TTC549 (cell line): ENCODE results near the gene NUS1.
"Not testable (repeated sequence)": the region's sequence is repeated elsewhere in the genome, so short reads cannot be mapped to it uniquely, and the experiment has no call there.

Source experiments
- FAIRE-seq: peaks from 2 replicates; lab custom pipeline; 2012; peaks lifted over from hg19 to GRCh38; lab: Jason Lieb, UNC

The NUS1 gene

DNA sequence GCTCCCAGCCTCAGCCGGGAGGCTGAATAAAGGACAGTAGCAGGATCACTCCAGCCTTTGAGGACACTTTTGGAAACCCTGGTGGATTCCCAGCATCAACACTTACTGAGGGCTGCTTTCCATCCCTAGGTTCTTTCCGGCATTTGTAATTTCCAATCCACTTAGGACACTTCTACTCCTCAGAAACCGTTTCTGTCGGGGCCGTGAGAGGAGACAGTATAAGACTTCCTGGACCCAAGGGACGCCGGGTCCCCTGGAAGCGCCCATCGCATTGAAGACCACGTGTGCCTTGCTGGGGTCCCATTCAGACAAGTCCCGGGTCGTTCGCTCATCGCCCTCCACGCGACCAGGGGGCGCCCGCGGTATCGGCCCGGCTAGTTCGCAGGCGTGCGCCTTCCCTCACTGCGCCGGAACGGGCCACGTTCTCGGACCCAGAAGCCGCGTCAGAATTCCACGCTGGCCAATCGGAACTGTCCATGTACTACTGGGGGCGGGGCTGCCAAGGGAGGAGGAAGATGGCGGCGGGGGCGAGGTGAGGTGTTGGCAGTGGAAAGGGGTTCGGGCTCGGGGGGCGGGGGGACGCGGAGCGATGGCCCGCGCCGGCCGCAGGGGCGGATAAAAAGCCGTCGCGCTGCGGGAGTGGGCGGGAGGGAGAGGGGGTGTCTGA, at the start of gene NUS1:
TSS of gene NUS1 (plus strand) at position 479 of the 667 bp plus-strand sequence. CDS start 202 bp downstream, outside the sequence.
- peak; percentile 11 for FAIRE-seq

DNA sequence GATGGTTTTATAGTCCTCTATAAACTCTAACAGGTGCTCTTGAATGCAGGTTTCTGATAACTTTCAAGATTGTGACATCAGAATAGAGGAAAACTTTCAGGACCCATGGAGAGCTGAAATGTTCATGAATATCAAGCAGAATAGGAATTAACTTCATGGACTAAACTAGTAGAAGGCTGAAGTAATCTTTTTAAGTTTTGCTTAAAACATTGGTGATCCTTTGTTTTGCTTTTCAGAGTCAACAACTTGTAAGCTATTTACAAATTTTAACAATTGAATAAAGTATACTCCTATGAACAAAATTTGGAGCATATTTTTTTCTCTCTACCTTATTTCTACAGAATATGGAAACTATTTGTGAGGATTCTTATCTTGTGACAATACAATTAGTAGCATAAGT, 47.7 kb upstream of the NUS1 start:
- FAIRE-seq: no peak

DNA sequence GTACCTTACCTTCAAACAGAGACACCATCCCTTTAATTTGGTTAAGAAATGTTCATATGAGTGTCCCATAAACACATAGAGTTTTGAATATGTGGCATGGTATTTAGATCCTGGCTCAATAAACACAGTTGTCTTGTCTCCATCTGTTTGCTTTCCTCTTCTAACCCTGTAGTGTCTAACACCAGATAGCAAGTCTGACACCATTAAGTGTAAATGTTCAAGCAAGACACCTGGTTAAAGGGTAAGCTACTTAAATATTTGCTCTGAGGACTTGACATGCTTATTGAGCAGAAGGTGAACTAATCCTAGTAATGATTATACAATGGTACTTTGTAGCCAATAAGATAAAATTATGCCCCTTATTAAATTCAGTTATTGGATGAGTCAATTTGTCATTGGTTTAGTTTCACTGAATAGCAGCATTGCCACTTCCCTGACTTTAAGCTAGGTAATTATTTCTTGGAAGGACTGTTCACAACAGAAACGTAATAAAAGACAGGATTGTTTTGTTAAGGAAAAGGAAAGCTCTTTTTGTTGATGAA, 46.1 kb upstream of the NUS1 start:
- FAIRE-seq: no peak

DNA sequence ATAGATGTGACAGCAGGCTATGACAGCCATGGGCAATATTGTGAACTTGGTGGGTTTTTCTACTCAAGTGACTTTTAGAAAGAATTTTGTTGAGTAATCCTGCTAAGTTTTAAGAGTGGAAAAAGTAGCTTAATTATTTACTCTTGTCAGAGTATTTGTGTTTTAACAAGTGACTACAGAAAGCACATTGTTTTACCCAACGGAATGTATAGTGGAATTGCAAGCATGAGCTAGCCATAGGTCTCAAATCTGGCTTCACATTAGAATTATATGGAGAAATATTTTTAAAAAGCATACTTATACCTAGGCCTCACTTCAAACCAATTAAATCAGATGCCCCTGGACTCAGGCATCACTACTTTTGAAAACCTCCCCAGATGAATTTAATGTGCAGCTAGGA, 37.5 kb upstream of the NUS1 start:
- FAIRE-seq: no peak

DNA sequence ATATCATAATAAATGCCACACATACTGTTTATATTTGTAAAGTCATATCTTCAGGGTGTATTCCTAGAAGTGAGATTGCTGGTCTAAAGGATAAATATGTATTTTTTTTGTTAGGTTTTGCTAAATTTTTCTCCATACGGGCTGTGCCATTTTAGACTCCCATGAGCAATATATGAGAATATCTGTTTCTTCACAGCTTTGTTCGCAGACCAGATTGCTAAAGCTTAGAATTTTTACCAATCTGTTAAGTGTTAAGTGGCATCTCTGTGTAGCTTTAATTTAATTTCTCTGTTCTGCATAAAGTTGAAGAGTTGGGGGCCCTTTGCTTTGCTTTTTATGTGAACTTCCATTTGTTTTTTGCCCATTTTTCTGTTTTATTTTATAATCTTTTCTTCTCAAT, 32.3 kb upstream of the NUS1 start:
- no peak for FAIRE-seq

DNA sequence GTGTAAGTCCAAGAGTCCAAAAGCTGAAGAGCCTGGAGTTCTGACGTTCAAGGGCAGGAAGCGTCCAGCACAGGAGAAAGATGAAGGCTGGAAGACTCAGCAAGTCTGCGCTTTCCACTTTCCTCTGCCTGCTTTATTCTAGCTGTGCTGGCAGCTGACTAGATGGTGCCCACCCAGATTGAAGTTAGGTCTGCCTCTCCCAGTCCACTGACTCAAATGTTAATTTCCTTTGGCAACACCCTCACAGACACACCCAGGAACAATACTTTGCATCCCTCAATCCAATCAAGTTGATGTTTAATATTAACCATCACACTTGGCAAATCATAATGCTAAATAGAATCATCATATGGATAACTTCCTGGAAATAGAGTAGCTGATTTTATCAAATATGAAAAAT, 23.3 kb upstream of the NUS1 start:
- not testable (repeated sequence) for FAIRE-seq

DNA sequence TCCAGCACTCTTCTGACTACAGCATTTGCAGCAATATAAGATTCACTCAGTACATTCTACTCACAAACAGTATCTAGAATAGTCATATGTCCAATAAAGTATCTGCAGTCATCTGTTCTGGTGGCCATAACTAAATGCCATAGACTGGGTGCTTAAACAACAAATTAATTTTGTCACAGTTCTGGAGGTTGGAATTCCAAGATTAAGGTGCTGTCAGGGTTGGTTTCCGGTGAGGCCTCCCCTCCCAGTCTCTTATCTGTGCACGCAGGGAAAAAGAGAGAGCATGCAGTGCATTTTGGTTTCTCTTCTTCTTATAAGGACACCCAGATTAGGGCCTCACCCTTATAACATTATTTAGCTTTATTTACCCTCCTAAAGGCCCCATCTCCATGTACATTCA, 21.3 kb upstream of the NUS1 start:
- no peak for FAIRE-seq

DNA sequence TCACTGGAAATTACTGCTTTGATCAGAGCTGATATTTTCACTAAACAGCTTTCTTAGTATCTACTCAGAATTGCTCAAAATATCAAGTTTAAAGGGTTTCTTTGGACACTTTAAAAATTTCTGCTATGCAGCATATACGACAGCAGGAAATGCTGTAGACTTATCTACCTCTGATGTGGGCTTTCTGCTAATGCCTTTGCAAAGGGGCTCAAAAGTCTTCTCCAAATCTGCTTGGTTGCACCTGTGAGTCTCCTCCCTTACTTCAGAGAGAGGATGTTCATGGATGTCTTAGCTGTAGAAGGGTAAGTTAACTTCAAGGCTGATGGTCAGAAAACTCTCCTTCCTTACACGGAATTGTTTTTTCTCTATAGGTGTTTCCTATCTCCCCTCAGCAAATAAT, 19.9 kb upstream of the NUS1 start:
- no peak for FAIRE-seq

DNA sequence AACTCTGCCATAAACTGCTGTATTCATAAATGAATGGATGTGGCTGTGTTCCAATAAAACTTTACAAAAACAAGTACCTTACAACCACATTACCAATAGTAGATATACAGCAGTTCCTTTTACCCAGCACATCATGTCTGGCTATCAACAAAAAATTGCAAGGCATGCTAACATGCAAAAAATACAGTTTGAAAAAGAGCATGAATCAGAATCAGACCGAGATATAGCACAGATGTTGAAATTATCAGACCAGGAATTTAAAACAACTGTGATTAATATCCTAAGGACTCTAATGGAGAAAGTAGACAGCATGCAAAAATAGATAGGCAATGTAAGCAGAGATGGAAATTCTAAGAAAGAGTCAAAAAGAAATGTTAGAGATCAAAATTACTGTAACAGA, 8.4 kb upstream of the NUS1 start:
- FAIRE-seq: no peak

DNA sequence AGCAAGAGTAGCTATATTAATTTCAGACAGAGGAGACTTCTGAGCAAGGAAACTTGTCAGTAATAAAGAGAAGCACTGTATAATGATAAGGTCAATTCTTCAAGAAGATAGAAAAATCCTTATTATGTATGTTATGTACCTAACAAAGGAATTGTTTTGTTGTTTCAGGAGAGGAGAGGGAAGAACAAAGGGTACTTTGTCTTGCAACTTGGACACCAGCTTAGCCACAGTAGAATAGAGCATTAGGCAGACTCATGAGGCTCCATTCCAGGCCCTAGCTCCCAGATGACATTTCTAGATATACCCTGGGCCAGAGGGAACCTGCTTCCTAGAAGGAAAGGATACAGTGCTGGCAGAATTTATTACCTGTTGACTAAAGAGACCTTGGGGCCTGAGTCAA, 6.5 kb upstream of the NUS1 start:
- no peak for FAIRE-seq

DNA sequence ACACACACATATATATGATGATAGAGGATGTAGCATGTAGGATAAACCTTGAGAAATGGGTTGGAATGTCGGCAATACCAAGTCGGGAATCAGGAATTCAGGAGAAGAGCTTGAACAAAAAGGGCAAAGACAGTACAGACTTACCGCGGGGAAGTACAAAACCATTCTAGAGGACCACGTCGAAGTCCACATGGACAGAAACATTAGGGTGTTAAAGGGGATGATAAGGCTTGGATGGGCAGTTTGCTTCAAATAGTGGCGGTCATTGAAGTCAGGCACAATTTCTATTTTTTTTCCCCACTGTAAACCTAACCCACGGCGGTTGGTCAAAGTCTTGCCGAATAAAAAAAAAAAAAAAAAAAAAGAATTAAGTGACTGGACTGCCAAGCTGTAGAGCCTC, 766 bp upstream of the NUS1 start:
- no peak for FAIRE-seq

DNA sequence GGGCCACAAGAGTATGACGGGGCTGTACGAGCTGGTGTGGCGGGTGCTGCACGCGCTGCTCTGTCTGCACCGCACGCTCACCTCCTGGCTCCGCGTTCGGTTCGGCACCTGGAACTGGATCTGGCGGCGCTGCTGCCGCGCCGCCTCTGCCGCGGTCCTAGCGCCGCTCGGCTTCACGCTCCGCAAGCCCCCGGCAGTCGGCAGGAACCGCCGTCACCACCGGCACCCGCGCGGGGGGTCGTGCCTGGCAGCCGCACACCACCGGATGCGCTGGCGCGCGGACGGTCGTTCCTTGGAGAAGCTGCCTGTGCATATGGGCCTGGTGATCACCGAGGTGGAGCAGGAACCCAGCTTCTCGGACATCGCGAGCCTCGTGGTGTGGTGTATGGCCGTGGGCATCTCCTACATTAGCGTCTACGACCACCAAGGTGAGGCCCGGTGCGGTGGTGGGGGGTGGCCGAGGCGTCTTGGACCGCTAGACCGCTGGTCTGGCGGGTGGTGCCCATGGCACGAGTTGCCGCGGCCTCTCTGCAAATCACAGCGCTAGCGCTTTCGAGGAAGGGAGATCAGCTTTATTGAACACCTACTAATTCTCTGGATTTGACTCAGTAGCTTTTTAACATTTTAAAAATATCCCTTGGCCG, 511 bp downstream of the NUS1 start:
- FAIRE-seq: not testable (repeated sequence)

DNA sequence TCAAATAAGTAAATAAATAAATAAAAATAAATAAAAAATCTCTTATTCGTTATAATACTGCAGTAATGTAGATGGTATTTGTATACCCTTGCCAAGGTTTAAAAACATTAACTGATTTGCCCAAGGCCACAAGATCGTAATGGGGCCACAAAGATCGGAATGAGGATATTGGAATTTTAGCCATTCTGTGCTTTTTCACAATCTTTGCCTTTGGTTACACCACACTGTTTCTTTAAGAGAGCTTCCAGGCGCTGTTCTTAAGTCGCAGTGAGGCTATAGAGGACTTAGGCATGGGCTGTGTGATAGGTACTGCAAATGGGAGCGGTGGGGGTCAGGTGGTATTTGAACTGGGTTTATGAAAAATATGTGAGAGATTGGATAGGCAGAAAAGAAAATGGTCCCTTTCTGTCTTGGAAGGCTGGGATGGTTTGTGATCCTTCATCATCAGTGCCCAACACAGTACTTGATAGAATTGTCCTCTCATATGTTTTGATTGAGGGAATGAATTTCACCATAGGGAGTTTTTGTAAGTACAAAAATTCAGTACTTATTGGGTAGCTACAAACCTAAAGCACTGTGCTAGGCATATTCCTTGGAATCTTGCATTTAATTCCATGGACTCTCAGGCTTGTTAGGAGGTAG, 1.4 kb downstream of the NUS1 start:
- FAIRE-seq: no peak

DNA sequence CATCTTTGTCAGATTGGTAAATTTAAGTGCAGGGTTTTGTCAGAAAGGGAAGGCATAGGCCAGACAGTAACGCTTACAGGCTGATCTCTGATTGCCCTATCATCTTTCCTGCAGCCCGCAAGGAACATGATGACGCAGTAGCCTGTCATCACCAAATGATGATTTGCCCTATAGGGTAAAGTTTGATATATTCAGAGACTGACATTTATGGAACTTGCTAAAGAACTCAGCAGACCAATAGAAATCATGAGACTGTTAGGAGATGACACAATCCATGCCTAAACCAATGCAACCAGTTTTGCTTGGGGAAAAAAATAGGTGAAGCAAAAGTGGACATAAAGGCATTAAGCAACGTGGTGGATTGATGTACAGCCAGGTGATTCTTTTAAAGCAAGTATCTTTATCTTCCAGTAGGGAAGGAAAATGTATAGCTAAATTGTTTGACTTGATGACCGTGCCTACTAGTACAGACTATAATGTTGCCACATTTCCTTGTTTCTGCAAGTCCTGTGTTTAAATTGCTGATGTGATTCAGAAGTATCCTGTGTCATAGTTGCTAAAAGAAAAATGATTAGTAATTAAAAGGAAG, 2.4 kb downstream of the NUS1 start:
- no peak for FAIRE-seq

DNA sequence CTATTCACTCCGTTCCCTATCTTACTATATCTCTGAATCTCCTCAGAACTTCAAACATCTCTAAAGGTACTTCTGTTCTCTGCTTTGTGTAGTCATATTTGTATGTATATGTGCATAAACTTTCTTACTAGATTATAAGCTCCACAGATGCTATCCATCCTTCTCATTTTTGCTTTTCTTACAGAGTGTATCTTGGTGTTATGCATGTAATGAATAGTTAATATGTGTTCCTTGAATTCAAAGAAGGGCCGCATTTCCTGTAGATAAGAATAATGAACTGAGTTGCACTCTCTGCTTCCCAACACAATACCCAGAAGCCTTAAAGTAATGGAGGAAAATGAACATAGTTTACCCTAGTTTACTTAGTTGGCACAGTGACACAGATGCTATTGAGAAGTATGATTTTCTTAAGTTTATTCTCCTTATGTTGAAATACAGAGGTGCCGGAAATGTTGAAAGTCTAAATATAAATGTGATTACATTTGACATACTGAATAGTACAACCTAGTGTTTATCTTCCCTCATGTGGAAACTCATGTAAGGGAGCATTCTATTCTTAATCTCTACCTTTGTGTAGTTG, 6.0 kb downstream of the NUS1 start:
- FAIRE-seq: no peak

DNA sequence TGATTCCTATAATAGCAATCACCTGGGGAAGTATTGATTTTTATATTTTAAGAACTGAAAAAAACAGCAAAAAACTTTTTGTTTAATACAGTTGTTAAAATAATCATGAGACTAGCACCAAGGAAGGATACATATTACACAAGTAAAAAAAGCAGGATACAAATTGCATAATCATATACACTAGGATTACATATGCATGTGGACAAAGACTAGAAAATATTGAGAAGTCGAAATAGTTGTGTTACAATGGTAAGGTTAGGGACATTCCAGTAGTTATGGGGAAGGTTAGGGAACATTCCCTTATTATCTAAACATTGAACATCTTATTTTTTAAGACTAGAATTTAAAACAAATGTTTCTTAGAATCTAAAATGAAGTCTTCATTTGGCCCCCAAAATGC, 9.5 kb downstream of the NUS1 start:
- no peak for FAIRE-seq

DNA sequence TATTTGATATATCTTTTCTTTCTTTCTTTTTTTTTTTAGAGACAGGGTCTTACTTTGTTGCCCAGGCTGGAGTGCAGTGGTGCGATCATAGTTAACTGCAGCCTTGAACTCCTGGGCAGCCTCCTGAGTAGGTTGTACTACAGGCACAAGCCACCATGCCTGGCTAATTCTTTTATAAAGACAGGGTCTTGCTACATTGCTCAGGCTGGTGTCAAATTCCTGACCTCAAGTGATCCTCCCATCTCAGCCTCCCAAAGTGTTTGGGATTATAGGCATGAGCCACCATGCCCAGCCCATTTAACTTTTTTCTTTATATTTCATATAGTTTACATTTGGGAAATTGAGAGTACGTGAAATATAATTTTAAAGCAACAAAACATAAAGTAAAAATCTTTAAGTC, 10.1 kb downstream of the NUS1 start:
- no peak for FAIRE-seq

DNA sequence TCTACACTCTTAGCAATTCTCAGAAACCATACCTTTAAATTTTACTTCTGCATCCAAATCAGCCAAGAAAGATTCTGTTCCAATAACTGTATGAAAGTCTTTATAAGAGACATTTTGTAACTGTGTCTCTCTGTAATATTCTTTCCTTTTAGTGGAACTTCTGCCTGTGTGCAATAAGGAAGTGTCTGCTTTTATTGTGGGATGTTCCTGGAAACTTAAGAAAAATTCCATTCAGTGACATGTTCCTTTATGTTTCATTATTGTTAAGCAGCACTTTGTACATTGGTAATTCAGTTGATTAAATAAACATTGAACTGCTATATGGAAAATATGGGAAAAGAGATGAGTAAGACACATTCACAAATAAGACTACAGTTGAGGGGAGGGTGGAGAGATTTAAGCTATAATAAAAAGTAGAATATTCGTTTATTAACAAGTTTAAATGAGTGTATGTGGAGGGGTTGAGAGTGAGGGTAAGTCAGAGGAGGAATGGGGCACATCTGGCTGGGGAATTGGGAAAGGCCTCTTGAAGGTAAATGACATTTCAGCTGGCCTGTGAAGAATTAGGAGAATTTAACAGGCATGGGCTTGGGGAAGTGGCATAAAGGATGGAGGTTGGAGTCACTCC, 11.9 kb downstream of the NUS1 start:
- no peak for FAIRE-seq

DNA sequence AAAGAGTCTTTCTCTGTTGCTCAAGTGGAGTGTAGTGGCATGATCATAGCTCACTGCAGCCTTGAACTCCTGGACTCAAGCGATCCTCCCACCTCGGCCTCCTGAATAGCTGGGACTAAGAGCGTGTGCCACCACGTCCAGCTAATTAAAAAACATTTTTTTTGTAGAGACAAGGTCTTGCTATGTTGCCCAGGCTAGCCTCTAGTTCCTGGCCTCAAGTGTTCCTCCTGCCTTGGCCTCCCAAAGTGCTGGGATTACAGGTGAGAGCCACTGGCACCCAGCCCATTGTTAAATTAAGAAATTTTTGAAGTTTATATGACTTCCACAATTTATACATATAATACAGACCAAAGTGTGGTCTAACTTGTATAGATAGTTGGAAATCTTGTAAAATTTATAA, 14.3 kb downstream of the NUS1 start:
- FAIRE-seq: not testable (repeated sequence)

DNA sequence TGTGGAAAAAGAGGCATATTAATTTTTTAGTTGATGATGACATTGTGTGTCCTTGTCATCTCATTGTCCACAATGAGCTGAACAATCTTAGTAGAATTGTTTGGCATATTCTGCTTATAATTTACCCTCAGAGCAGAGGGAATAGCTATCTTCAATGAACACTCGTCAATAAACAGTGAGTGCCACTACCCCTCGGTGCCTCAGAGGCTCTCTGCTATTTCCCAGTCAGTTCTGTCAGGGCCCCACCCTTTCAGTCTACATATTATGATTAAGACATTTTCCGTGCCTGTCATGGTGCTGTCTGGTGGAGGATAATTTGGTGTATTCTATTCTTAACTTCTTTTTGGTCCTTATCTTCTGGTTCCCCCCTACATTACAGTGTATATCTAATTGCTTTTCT, 31.2 kb downstream of the NUS1 start:
- no peak for FAIRE-seq

DNA sequence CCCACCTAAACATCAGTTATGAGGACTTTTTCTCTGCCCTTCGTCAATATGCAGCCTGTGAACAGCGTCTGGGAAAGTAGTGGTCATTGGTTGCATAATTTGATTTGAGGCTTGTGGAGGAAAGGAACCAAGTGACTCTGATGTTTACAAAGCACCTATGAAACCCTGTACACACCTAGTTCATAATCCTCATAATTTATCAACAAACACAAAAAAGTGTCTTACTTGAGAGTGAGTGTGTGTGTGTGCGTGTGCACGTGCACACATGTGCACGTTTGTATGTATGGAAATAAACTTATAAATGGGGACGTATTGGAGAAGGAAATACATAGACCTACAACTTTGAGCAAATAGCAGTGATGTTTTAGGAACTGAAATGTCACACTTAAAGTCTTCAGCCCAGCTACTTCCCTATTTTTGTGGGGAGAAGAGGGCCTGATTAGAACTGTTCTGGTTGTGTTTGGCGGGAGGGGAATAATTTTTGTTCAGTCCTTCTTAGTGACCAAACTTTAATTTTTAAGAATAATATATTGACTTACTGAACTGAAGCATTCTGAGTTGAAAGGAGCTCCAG, 31.8 kb downstream of the NUS1 start:
- FAIRE-seq: not testable (repeated sequence)

DNA sequence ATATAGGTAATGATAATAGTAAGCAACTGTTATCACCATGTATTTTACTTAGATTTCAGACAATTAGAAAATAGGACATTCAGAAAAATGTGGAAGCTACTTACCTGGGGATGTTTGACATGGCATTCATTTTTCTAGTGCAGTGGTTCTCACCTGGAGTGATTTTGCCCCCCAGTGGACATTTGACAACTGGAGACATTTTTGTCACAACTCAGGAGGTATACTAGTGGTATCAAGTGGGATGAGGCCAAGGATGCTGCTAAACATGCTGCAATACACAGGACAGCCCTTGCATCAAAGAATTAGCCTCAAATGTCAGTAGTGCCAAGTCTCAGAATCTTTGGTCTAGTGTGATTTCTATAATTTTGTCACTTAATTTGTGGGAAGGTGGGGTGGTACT, 36.1 kb downstream of the NUS1 start:
- FAIRE-seq: no peak
